SH-SY5Y (cell line): ENCODE measurements around the gene KCNJ13.

Experiments
- GATA2 ChIP-seq: IDR thresholded peaks from 2 replicates; pipeline ENCODE4 v1.6.1; 2011; ENCODE audit warnings: mild to moderate bottlenecking, low read depth, low read length
- GATA3 ChIP-seq: IDR thresholded peaks from 2 replicates; pipeline ENCODE4 v1.6.1; 2011; ENCODE audit warnings: low read depth, mild to moderate bottlenecking, low read length, moderate library complexity

DNA sequence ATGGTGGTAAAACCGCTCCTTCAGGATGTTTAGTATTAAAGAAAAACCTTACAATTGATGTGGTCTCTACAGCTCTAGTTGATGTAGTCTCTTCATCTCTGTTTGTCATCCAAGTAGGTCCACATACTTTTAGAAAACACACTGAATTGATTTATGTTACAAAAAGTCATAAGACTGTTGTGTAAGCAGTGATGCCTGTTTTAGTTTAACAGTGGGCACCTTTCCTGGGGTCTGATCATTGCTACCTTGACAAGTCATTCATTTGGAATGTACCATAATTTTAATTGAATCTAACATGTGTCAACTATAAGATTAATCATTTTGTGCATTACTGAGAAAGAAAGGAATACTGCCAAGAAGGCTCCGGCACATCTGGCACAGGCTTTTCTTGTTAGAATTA is 44.9 kb downstream of the KCNJ13 start:
- TF ChIP-seq GATA2 (no peak), GATA3 (no peak)
